Left lung (tissue), 10 donors: ENCODE measurements around the gene ITSN1. TPM values are rescaled to one million over a fixed set of nuclear protein-coding genes. Genes with fewer than 3 reads are reported as not detected.

ENCODE experiments used
- ATAC-seq: fragments of 200-7000 bp; cut with Tn5 transposase; one replicate; pipeline ENCODE4 v1.9.1; 2020; ENCODE audit warnings: moderate library complexity
- DNase-seq, 4 donors: peaks; one replicate each; pipeline ENCODE4 v3.0.0-alpha.2; 2013 to 2020
- H3K27ac ChIP-seq, 2 donors: fragments of 200-600 bp; sonication (generic) in 1 of 2; one replicate each; pipeline versions ENCODE4 v1.5.0 to v1.8.0; 2020 to 2021
- H3K27me3 ChIP-seq, 2 donors: fragments of 200-600 bp; sonication (generic) in 1 of 2; one replicate each; pipeline versions ENCODE4 v1.5.0 to v1.8.0; 2020 to 2021
- H3K36me3 ChIP-seq, 2 donors: fragments of 200-600 bp; sonication (generic) in 1 of 2; one replicate each; pipeline versions ENCODE4 v1.5.0 to v1.8.0; 2020 to 2021
- H3K4me1 ChIP-seq, 2 donors: fragments of 200-600 bp; one replicate each; pipeline ENCODE4 v1.8.0; 2021
- H3K4me3 ChIP-seq, 2 donors: fragments of 200-600 bp; sonication (generic) in 1 of 2; one replicate each; pipeline versions ENCODE4 v1.5.0 to v1.8.0; 2020 to 2021; ENCODE audit warnings: mild to moderate bottlenecking in 1 of 2
- H3K9me3 ChIP-seq, 2 donors: fragments of 200-600 bp; sonication (generic) in 1 of 2; one replicate each; pipeline versions ENCODE4 v1.5.0 to v1.8.0; 2020 to 2021
- intact Hi-C, 2 donors: fragments of 100-400 bp; cut with DNase I; formaldehyde crosslinking; loops; one replicate each; pipeline versions ENCODE4 v1.11.2 to v1.14.2; 2022
- polyA plus RNA-seq, 6 donors: library from polyadenylated mRNA; unstranded; fragments of 120-200 nt; gene quantifications; one replicate each; pipeline ENCODE4 v1.2.1, GENCODE V29; 2013; ENCODE audit not compliant: insufficient read length in 6 of 6
- total RNA-seq, 2 donors: library from RNA; stranded (reverse); fragmentation: NEBNext Ultra II Directional; extraction: Animal tissue kit (Norgen Biotek cat#: 25700); gene quantifications; one replicate each; pipeline ENCODE4 v1.2.1, GENCODE V29; 2021
- TF ChIP-seq, protein P1 (sequence below), 2 donors: fragments of 200-600 bp; sonication (generic) in 1 of 2; IDR thresholded peaks; one replicate each; pipeline versions ENCODE4 v1.5.0 to v1.8.0; 2021; ENCODE audit warnings: antibody characterized with exemption in 2 of 2
- donor health status: DM: no; HTN: yes; CAD: no.
- donor health status: DM: no; HTN: no; CAD: no.

Gene ITSN1
- total and polyA plus RNA-seq, 8 donors, result 38.9 to 59.1 (median 50.8) TPM

DNA sequence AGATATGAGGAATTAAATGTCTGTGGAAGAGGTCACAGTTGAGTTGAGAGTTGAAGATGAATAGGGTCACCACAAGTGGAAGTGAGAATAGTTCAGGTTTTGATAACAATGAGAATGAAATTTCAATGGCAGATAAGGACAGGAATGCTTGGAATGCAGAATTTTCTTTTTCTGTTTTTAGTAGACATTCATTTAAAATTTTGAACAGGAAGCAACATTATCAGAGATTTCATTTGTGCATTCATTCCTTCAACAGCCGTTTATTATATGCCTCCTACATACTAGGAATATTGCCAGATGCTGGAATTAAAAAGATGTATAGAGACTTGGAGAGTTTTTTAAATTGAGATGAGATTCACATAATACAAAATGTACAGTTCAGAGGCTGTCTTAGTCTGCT lies 126.8 kb downstream of the ITSN1 start:
- H3K4me1 ChIP-seq, result no peaks in the 10 kb centered on the region

DNA sequence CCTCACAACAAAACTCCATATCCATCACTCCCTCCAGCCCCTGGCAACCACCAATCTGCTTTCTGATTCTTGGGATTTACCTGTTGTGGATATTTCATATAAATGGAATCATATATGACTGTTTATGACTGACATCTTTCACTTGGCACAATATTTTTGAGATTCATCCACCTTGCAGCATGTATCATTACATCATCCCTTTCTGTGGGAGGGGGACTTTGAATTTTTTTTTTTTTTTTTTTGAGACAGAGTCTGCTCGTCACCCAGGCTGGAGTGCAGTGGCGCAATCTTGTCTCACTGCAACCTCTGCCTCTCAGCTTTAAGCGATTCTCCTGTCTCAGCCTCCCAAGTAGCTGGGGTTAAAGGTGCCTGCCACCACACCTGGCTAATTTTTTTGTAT lies 128.2 kb downstream of the ITSN1 start:
- H3K4me3 ChIP-seq, result no peak overlapping the region
- TF ChIP-seq, protein P1, sequence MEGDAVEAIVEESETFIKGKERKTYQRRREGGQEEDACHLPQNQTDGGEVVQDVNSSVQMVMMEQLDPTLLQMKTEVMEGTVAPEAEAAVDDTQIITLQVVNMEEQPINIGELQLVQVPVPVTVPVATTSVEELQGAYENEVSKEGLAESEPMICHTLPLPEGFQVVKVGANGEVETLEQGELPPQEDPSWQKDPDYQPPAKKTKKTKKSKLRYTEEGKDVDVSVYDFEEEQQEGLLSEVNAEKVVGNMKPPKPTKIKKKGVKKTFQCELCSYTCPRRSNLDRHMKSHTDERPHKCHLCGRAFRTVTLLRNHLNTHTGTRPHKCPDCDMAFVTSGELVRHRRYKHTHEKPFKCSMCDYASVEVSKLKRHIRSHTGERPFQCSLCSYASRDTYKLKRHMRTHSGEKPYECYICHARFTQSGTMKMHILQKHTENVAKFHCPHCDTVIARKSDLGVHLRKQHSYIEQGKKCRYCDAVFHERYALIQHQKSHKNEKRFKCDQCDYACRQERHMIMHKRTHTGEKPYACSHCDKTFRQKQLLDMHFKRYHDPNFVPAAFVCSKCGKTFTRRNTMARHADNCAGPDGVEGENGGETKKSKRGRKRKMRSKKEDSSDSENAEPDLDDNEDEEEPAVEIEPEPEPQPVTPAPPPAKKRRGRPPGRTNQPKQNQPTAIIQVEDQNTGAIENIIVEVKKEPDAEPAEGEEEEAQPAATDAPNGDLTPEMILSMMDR (IDR thresholded peaks at IDR 0.05), result no peak

More for the DNA sequence above, 126.8 kb downstream of the ITSN1 start:
- TF ChIP-seq, protein P1 (IDR thresholded peaks at IDR 0.05), result no peak
- no peak overlapping the region for H3K4me3 ChIP-seq
- H3K36me3 ChIP-seq, result peaks cover 0 to 52% of the 10 kb centered on the region in 2 donors
- no peaks in the 10 kb centered on the region for H3K9me3 ChIP-seq
- no peak overlapping the region for H3K27ac ChIP-seq
- intact Hi-C loops, result no loop called here
- DNase-seq, result no peak
- H3K27me3 ChIP-seq, result no peaks in the 10 kb centered on the region
- ATAC-seq, result no peak

DNA sequence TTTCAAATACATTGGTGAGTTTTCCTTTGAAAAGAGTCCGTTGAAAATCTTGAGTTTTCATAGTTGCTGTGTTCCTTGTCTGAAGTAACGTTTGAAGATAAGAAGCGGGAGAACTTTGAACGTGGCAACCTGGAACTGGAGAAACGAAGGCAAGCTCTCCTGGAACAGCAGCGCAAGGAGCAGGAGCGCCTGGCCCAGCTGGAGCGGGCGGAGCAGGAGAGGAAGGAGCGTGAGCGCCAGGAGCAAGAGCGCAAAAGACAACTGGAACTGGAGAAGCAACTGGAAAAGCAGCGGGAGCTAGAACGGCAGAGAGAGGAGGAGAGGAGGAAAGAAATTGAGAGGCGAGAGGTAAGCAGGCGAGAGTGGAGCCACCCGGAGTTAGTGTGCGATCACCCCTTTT lies 129.7 kb downstream of the ITSN1 start:
- Histone ChIP-seq H3K4me3 (no peak overlapping the region), H3K27ac (no peak overlapping the region), H3K36me3 (peaks cover 0 to 52% of the 10 kb centered on the region in 2 donors), H3K27me3 (no peaks in the 10 kb centered on the region), H3K9me3 (no peaks in the 10 kb centered on the region), H3K4me1 (no peaks in the 10 kb centered on the region)
- DNase-seq (no peak), ATAC-seq (no peak)
- intact Hi-C loops, result no loop called here
- TF ChIP-seq, protein P1 (IDR thresholded peaks at IDR 0.05), result no peak

More for the DNA sequence above, 128.2 kb downstream of the ITSN1 start:
- Histone ChIP-seq H3K27me3 (no peaks in the 10 kb centered on the region), H3K27ac (no peak overlapping the region), H3K4me1 (no peaks in the 10 kb centered on the region), H3K9me3 (no peaks in the 10 kb centered on the region), H3K36me3 (peaks cover 0 to 61% of the 10 kb centered on the region in 2 donors)
- no peak for DNase-seq
- intact Hi-C loops, result no loop called here
- no peak for ATAC-seq

DNA sequence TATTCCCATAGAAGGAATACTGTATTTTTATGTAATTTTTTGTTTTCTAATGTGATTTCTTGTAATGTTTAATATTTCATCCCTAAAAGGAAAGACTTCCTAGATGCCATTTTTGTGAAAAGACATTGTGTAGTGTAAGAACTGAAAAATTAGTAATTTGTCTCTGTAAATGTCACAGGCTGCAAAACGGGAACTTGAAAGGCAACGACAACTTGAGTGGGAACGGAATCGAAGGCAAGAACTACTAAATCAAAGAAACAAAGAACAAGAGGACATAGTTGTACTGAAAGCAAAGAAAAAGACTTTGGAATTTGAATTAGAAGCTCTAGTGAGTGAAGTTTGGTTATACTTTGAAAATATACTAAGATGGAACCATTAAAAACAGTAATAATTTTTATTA lies 132.2 kb downstream of the ITSN1 start:
- no peak overlapping the region for H3K4me3 ChIP-seq
- peaks cover 0 to 6% of the 10 kb centered on the region in 2 donors for H3K9me3 ChIP-seq
- no peak overlapping the region for H3K27ac ChIP-seq
- no peaks in the 10 kb centered on the region for H3K4me1 ChIP-seq
- TF ChIP-seq, protein P1 (IDR thresholded peaks at IDR 0.05), result no peak
- peaks cover 0 to 54% of the 10 kb centered on the region in 2 donors for H3K36me3 ChIP-seq
- DNase-seq (no peak), ATAC-seq (no peak)
- H3K27me3 ChIP-seq, result no peaks in the 10 kb centered on the region
- intact Hi-C loops, result no loop called here

DNA sequence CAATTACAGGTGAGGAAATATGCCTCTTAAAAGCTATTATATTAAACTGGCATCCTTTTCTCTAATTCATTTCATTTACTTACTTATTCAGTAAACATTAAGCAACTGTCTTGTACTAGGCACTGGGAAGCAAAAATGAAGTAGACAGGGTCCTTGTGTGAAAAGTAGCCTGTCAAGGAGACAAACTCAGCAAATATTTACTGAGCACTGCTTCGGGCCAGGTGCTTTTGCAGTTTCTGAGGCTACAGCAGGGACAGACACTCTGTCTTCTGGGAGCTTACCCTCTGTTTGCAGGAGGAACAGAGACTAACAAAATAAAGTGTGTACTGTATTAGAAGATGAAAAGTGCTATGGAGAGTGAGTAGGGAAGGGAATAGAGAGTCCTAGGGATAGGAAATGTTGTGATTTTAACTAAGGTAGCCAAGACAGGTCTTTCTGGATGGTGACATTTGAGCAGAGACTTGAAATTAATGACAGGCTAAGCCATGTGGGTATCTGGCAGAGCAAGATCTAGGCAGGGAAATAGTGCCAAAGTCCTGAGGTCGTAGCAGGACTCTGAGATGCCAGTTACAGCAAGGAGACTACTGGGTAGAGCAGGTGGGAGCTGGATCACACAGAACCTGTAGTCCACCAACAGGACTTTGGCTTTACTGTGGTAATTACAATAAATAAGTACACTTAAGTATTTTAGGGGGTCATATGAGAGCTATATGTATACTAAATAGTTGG lies 133.0 kb downstream of the ITSN1 start:
- peak; percentile 89 for ATAC-seq
- H3K9me3 ChIP-seq, result peaks cover 0 to 6% of the 10 kb centered on the region in 2 donors
- DNase-seq, result no peak
- no peak overlapping the region for H3K27ac ChIP-seq
- H3K27me3 ChIP-seq, result no peaks in the 10 kb centered on the region
- TF ChIP-seq, protein P1 (IDR thresholded peaks at IDR 0.05), result no peak
- no peak overlapping the region for H3K4me3 ChIP-seq
- no peaks in the 10 kb centered on the region for H3K4me1 ChIP-seq
- H3K36me3 ChIP-seq, result peaks cover 0 to 47% of the 10 kb centered on the region in 2 donors
- intact Hi-C loops, result no loop called here
